HG02852 (cell line): ENCODE data around the gene PHACTR1.

ENCODE experiments used
- ATAC-seq: cut with Tn5 transposase; IDR thresholded peaks from one replicate; pipeline ENCODE4 v1.9.1; 2021; ENCODE audit warnings: mild to moderate bottlenecking, moderate library complexity; ENCODE audit not compliant: unreplicated experiment

Gene PHACTR1

GRCh38 chr6:13058051-13058450 lies 341.5 kb downstream of the PHACTR1 start:
- no peak for ATAC-seq

GRCh38 chr6:13059026-13059425 lies 342.5 kb downstream of the PHACTR1 start:
- no peak for ATAC-seq

- ATAC-seq, result no peak
Observed at GRCh38 chr6:13063300-13063918, 346.8 kb downstream of the PHACTR1 start.

GRCh38 chr6:13065581-13065980 lies 349.0 kb downstream of the PHACTR1 start:
- ATAC-seq, result no peak

DNA sequence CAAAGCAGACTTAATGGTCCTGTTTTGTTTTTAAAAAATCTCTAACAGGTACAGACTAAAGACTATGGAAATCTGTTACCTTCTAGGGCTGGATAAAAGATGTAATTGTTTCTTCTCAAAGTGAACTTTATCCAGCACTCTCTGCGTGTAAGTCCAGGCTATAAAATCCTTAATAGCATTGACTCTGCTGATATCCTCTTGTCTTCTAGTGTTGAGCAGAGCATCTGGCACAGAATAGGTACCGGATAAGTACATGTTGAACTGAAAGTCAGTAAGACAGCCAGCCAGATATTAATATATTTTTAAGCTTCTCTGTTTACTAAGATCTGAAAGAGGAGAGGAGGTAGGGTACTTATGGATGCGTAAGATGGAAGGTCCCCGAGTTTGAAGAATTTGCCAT lies 349.5 kb downstream of the PHACTR1 start:
- no peak for ATAC-seq

DNA sequence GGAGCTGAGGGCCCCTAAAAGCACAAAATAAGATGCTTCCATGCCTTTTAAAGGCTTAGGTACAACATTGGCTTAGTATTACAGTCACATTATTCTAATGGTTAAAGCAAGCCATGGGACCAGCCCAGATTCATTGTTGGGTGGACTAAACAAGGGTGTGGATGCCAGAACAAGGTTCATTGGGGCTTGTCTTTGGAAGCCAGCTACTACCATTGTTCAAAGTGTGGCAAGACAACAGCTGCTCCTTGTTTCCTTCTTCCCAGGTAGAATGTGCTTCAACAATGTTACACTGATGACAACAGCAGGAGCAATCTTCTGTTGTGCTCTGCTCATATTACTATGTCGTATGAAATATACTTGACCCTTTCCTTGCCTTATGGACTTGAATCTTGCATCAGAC lies 350.3 kb downstream of the PHACTR1 start:
- ATAC-seq, result no peak

DNA sequence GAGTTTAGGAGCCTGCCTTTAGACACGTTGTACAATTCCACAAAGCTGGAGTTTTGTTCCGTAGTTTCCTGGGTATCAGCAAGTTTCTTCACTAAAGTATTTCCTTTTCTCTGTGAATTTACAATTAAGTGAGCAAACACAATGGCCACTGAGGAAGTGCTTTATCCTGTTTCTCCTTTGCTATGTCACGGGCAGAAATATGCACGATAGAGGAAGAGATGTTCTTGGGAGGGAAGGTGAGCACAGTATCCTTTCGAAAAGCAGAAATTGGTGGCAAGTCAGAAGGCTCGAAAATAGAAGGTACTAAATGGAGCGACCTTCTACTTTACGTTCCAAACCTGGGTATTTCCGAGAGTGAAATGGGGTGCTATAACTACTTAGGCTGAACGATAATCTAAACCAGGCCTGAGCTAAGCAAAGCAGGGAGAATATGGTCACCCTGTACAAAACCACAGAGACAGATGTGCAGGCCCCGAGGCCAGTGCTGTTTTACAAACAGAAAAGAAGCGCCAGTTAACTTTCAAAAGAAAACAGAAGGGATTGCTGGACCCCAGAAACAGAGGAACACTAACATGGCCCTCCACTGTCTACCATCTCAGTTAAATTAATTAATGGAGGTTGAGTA lies 352.1 kb downstream of the PHACTR1 start:
- ATAC-seq, result no peak

- ATAC-seq, result no peak
Observed at GRCh38 chr6:13071550-13072345, 355.2 kb downstream of the PHACTR1 start.

DNA sequence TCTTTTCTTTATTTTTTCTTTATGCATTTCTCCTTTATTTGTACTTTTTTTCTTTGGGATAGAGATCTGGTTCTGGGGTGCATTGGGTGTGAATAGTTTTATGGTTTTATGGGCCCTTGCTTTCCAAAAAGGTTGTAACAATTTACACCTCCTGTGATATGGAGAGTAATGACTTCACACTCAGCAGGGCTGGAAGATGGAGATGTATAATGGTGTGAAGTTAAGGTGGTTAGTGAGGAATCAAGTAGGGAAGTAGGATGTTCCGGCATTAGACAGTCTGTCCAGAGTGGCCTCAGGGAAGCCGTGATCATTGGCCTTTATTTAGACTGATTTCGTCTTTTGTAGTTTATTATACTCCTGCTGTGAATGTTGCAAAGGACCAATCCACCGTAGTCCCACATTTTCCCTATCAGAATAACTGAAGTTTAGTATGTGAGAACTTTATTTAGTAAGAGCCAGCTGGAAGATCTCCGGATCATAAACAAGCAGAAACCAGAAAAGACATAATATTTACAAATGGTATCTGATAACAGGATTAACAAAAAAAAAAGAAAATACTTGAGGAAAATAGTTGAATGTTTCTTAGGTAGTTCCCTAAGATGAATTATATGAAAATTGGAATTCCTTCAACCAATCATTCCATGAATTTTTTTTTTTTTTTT lies 356.2 kb downstream of the PHACTR1 start:
- no peak for ATAC-seq

DNA sequence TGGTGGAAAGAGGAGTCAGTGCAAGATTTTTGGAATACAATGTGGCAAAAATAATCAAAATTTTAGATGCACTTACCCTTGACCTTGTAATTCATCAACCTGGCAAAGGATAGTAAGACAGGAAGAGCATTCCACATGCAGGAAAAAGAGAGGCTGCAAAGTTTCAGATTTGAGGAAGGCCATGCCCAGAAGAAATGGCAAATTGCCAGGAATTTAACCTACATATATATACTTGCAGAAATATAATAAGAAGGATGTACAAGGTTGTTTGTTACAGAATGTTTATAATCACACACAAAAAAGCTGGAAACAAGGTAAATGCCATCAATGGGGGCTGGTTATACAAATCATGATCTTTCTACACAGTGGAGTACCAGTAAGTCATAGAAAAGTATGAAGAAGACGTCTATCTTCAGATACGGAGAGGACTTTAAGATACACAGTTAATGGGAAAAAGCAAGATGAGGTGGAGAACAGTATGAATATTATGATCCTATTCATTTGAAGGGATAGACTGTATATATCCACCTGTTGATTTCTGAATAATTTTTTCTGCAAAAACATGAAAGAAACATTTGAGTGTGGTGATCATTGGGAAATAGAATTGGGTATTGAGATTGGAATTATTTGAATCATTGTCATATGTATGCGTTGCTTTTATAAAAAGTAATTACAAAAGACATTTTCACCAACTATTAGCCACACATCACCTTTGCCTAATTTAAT lies 358.0 kb downstream of the PHACTR1 start:
- ATAC-seq, result no peak

- no peak for ATAC-seq
Observed at GRCh38 chr6:13075141-13075845, 358.7 kb downstream of the PHACTR1 start.

DNA sequence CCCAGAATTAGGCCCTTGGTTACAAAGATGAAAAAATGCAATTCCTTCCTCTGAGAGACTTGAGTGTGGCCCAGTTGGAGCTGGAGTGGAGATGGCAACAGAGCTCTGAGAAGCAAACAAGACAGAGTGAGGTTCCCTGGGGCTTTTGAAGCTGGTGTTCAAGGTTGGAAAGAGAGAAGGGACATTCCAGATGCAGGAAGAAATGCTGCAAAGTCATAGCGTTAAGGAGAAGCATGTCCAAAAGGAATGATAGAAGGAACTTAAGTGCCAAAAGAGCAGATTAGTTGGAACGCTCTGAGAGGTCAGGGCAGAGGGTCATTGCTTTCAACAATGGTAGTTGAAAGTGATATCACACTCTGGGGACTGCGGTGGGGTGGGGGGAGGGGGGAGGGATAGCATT lies 360.0 kb downstream of the PHACTR1 start:
- no peak for ATAC-seq

DNA sequence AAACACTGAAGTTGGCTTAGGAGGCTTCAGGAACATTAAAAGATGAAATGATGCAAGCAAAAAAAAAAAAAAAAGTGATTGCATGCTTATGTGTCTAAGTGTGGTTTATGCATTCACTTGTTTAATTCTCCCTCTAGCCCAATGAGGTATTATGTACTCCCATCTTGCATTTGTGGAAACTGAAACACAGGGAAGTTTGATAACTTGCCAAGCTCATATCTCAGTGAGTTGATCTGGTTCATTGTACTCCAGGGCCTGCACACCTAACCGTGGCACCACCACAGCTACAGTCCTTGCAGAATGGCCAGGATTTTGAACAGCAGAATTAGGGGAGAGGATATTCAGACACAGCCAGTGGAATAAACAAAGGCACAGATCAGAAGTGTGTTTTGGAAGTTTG lies 360.6 kb downstream of the PHACTR1 start:
- ATAC-seq, result no peak

DNA sequence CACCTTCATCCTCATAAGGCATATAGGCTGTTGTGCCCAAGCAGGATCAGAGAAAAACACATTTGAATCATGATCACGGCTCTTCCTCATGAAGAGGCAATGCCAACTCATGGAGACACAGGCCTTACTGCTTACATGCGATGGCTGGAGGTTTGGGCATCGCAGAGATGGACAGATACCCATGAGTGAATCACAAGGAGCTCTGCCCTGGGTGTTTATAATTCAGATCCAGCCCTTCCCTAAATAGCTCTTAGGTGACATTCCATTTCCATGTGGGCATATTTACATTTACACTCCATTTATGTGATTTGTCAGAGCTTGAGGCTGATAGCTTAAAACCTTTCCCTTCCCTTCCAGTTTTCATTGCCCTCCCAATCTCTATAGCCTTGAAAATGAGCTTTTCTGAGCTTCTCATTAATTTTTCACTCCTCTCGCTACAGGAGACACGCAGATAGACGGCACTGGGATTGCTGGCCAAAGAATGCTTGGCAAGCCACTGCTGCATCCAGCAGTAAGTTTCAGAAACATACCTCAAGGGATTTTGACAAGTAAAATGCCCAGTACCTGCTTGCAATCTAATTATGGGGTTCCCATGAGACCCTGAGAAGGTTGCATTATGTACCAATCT lies 362.6 kb downstream of the PHACTR1 start:
- ATAC-seq, result no peak

GRCh38 chr6:13080462-13081188 lies 364.1 kb downstream of the PHACTR1 start:
- no peak for ATAC-seq

DNA sequence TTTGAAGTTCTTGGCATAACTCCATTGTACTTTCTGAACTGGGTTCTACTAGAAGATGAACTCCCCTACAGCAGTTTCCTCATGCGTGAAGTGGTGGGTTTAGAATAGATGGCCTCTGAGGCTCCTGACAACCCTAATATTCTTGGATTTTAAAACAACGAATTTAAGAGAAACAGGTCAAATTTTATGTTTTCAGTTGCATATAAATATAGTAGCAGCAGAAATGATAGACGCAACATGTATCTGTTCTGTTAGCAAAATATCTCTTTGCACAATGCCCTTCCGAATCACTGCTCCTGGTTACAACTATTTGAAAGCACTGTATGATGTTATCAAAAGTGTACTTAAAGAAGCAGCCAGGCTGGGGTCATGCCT lies 364.6 kb downstream of the PHACTR1 start:
- no peak for ATAC-seq

GRCh38 chr6:13089296-13089994 lies 372.9 kb downstream of the PHACTR1 start:
- no peak for ATAC-seq

- no peak for ATAC-seq
Observed at GRCh38 chr6:13091192-13091591, 374.6 kb downstream of the PHACTR1 start.
